Activated naive CD4-positive, alpha-beta T cell (primary cell): ENCODE results near the gene ARHGAP30.
"Not testable (repeated sequence)": the region's sequence is repeated elsewhere in the genome, so short reads cannot be mapped to it uniquely, and the experiment has no call there.

Source experiments
- DNase-seq, 4 experiments: peaks; one replicate each; lab custom pipeline; 2025; lab: John Stamatoyannopoulos, UW

The ARHGAP30 gene

DNA sequence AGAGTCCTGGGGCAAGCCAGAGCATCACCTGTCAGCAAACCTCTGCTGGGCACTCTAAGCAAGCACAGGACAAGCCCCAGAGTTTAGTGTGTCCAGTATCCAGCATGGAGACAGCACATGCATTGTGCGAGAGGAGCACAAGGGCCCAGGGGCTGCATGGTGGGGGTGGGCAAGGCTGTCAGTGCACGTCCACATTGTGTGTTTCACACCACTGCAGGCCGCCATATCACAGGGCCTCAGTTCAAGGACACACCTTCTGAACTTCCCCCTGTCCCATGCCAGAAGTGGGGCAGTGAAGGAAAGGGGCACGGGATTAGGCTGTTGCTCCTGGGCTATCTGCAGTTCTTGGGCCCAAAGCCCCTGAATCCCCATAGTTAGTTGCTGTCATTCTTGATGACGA is 30.1 kb downstream of the ARHGAP30 start:
- no peak for DNase-seq

DNA sequence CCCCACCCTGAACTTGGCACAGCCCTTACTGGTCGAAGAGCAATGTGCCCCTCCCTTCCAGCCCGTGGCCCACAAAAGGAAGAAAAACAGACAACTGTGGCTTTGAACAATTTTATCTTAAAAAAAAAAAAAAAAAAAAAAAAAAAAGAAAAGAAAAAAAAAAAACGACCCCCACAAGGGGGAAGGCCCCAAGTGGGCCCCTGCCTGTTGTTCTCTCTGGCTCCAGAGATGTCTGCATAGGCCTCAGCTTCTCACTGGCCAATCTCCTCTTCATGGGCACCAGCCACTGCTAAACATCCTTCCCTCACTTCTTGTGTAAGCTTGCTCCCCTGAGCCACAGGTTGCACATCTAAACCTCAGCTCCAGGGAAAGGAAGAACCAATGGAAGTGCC is 30.5 kb downstream of the ARHGAP30 start:
- DNase-seq, result no peak

DNA sequence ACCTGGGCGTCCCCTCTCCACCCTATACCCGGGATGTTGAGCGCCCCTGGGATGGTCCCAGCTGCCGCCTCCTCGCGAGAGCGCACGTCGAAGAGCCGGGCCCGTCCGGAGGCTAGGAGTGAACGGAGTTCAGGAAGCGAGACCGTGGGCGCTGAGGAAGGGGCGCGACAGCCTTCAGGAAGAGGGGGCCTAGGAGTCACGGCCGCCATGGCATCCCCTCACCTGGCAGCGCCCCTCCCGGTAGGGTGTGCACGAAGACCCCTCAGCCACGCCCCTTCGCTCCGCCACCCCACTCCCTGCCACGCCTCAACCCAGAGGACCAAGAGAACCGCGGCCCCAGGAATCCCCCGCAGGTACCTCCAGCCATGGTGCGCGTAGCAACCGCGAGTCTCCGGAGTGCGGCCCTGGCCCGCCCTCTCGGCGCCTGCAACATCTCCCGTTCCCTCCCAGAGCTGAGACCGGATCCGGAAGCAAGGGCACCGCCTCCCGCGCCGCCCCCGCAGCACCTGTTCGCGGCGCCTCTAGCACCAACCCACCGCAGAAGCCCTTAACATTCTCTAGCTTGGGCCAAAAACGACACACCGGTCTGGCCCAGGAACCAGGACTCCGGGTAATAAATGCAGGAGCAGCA is 31.1 kb downstream of the ARHGAP30 start, which contains the start of gene TSTD1:
Gene TSTD1, minus strand, starts transcription at position 442 of the 631 bp plus-strand sequence. Its CDS starts 75 bp downstream, at position 367.
- DNase-seq, result peak; percentile 54 to 84 (median 72)

DNA sequence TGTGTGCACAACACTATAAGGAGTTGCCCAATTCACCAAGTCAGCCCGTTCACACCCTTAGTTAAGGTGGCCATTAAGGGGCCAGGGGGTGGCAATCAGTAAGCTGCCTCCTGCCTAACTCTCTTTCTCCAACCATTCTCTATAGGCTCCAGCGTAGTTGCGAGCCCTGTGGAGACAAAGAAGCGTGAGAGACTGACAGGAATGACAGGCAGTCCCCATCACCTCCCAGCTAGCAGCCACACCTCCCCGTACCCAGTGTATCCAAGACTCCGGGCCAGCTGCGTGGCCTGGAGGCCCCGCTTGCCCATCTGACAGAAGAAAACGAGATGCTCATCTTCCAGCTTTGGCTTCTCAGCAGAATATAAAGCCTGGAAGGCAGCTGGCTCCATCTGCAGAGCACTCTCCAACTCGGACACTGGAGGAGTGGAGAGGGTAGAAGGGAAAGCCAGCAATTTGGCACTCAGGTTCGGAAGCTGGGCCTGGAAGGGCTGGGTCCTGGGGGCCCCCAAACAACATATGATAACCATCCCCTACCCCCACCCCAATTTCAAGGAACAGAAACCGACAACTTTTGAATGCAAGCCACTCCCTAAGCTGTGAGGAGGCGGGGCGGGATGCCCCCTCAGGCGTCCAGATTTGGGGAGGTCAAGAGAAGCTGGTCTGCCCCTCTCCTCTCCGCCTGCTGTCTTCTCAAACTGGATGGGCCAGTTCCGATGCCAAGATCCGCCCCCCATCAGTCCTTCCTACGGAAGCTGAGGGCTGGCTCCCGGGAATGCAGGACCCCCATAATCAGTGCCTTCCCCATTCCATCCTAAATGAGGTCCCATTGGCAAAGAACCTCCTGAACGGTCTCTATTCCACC is 31.8 kb downstream of the ARHGAP30 start:
- DNase-seq, result no peak

DNA sequence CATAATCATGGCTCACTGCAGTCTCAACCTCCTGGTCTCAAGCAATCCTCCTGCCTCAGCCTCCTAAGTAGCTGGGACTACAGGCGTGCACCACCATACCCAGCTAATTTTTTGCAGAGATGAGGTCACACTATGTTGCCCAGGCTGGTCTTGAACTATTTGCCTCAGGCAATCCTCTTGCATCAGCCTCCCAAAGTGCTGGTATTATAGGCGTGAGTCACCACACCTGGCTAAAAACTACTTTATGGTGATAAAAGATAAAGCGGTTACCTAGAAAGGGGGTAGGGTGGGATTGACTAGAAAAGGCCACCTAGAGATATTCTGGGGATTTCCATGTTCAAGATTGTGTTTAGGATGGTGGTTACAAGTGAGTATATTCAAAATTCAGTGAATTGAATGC is 35.9 kb downstream of the ARHGAP30 start:
- no peak for DNase-seq

DNA sequence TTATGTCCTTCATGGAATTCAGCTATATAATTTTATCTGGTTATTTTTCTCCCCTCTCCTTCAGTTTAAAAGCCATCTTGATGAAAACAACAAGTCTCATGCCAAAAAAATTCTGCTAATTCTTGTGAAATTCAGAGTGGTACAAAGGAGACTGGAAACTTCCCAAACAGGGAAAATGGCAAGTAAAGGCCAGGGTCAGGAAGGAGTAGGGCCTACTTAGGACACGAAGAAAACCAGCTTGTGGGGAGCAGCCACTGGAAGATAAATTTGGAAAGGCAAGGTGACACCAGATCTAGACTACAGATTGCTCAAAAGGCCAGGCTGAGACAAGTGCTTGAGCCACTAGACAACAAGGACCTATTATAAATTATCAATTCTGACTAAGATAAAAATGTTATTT is 37.3 kb downstream of the ARHGAP30 start:
- DNase-seq, result no peak

DNA sequence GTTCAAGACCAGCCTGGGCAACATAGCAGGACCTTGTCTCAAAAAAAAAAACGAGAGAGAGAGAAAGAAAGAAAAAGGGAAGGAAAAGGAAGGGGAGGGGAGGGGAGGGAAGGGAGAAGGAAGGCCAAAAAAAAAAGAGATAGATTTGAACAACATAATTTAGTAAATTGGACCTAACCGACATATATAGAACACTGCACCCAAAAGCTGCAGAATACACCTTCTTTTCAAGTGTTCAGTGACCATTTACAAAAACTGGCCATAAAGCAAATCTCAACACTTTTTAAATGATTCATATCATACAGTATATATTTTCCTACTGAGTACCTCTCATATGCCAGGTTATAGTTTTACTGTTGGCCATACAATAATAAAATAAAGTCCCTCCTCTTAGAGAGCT is 37.8 kb downstream of the ARHGAP30 start:
- no peak for DNase-seq

DNA sequence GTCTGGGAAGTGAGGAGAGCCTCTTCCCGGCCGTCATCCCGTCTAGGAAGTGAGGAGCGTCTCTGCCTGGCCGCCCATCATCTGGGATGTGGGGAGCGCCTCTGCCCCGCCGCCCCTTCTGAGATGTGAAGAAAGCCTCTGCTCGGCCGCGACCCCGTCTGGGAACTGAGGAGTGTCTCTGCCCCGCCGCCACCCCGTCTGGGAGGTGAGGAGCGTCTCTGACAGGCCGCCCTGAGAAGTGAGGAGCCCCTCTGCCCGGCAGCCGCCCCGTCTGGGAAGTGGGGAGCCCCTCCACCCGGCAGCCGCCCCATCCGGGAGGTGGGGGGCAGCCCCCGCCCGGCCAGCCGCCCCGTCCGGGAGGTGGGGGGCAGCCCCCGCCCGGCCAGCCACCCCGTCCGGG is 40.2 kb downstream of the ARHGAP30 start:
- DNase-seq, result not testable (repeated sequence)

DNA sequence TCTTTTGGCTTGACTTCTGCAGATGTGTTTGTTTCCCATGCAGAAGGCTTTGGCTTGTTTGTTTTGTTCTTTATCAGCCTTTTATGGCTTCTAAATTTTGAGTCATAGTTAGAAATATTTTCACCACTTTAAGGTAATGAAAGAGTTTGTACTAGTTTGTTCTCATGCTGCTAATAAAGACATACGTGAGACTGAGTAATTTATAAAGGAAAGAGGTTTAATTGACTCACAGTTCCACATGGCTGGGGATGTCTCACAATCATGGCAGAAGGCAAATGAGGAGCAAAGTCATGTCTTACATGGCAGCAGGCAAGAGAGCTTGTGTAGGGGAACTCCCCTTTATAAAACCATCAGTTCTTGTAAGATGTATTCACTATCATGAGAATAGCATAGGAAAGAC is 42.7 kb downstream of the ARHGAP30 start:
- DNase-seq, result not testable (repeated sequence)

DNA sequence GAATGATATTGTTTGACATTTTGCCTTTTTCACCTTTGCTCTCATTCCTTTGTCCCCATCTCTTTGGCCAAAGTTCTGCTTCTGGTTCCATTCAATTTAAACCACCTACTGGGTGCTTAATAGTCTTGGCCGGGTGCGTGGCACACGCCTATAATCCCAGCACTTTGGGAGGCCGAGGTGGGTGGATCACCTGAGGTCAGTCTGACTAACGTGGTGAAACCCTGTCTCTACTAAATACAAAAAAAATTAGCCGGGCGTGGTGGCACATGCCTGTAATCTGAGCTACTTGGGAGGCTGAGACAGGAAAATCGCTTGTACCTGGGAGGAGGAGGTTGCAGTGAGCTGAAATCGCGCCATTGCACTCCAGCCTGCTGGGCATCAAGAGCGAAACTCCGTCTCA is 47.3 kb downstream of the ARHGAP30 start:
- not testable (repeated sequence) for DNase-seq

DNA sequence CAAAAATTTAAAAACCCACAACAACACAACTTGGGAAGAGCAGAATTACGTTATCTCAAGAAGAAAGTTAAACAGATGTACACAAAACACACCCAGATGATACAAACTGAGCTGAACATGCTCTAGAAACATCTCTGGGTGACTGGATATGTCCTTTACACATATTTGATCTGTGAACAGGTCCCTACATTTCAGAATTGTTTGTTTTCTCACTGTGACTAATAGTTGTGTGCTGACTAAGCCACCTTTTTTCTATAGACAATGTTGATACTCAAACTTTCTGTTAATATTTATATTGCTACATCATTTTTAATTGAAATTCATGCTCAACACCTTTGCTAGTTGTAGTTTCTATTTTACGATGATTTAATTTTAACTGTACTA is 47.7 kb downstream of the ARHGAP30 start:
- no peak for DNase-seq

DNA sequence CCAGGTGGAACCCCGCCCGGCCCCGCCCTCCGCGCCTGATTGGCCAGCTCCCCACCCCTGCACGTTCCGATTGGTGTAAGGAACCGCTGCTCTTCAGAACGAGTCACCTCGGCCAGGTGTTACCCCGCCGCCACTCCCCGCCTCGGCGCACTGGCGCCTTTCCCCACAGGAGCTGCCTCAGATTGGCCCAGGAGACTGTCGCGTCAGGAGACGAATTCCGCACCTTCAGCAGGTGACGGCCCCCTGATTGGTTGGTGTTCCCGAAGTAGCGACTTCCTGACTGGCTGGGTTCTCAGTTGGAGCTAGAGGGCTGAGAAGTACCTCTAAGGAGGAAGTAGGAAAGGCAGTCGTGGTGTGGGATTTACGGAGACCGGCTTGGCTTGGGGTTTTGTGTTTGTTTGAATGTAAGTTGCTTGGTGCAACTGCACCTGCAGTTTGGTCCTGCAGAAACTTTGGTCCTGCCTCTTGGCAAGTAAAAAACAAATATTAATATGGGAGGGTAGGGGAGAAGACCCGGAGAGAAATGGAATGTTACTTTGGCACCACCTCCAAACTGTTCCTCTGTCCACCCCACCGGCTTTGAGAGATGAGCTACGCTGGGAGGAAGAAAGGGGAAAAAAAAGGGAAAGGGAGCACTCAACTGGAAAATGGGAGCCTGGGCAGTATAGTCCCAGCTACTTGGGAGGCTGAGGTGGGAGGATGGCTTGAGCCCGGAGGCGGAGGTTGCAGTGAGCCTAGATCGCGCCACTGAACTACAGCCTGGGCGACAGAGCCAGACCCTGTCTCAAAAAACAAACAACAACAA is 48.3 kb downstream of the ARHGAP30 start:
- DNase-seq, result peak; percentile 44 to 85 (median 71)

DNA sequence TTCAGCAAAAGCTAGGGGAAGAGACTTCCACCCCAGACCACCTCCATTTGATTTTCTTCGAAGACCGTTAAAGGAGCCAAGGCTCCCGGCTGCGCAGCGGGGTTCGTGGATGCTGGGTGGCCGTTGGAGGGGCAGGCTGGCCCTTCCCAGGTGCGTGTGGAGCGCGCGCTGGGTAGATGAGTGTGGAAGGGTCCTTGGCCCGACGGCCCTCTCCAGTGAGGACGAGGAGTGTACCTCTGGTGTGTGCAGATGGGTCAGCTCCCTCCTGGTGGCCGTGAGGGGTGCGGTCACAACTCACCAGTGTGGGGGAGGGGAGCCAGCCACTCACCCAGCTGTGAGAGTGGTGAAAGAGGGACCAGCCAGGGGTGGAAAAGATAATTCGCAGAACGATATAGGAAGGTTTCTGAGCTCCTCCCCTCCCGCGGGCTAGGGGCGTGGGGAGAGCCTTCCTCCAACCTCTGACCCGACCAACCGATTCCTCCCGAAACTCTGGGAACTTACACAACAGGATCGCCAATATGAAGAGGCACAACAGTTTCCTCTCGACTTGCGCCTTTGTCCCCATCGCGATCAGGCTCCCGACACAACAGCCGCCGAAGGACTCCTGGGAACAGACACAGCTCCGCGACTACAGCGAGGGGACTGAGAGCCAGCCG is 49.1 kb downstream of the ARHGAP30 start, which contains the start of gene F11R:
Gene F11R, minus strand, starts transcription at position 644 of the 656 bp plus-strand sequence. Its CDS starts 79 bp downstream, at position 565.
- DNase-seq, result peak in 1 of 4 experiments; percentile 43

DNA sequence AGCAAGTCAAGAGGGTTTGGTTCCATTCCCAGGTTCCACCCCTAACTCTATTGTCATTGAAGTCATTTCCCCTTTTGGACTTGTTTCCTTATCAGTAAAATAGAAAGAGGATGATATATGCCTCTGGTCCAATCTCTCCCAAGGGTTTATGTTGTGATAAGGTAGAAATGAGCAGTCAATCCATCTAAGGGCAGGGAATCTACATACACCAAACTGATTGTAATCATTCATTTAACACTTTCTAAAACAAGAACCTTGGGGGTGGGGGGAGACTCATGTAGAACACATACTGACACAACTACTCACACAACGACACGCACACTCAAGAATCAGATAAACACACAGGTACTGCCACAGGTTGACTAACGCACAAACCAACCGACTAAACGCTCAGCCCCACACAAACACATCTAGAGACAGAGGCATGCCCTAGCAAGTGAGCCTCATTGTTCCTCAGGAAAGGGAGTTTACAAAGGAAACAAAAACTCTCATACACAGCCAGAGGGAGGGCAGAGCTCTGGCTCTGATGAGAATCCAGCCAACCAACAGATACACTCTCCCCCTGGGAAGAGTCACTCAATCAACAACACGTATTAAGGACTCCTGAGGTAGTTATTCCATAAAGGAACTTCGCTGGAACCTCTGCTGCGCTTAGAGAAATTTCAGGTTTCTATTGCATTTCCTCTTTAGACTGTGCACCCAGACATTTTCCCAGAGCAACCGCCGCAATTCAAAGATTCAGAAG is 49.8 kb downstream of the ARHGAP30 start:
- no peak for DNase-seq

DNA sequence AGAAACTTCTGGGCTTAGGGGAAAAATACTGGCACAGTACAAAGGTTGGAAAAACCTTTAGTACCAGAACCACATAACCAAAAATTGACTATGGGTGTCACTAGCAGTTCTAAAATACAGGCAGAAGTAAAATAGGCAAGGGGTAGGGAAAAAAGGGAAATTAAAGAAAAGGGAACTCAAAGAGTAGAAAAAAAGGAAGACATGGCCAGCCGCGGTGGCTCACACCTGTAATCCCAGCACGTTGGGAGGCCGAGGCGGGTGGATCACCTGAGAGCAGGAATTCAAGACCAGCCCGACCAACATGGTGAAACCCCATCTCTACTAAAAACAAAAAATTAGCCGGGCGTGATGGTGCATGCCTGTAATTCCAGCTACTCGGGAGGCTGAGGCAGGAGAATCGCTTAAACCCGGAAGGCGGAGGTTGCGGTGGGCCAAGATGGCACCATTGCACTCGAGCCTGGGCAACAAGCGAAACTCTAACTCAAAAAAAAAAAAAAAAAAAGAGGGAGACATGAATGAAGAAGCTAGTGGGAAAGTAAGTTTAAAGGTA is 50.5 kb downstream of the ARHGAP30 start:
- DNase-seq, result not testable (repeated sequence)

DNA sequence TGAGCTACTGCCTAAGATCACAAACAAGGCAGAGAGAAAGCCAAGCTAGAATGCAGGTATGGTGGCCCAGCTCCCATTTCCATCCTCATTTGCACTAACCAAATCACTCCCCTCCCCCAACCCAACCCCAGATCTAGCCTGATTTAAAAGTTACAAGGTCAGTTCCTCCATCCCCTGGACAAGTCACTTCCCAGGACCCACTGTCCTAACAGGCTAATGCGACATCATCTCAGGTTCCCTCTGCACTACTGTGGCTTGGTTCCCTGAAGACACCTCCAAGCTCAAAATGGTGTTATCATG is 51.1 kb downstream of the ARHGAP30 start:
- no peak for DNase-seq

DNA sequence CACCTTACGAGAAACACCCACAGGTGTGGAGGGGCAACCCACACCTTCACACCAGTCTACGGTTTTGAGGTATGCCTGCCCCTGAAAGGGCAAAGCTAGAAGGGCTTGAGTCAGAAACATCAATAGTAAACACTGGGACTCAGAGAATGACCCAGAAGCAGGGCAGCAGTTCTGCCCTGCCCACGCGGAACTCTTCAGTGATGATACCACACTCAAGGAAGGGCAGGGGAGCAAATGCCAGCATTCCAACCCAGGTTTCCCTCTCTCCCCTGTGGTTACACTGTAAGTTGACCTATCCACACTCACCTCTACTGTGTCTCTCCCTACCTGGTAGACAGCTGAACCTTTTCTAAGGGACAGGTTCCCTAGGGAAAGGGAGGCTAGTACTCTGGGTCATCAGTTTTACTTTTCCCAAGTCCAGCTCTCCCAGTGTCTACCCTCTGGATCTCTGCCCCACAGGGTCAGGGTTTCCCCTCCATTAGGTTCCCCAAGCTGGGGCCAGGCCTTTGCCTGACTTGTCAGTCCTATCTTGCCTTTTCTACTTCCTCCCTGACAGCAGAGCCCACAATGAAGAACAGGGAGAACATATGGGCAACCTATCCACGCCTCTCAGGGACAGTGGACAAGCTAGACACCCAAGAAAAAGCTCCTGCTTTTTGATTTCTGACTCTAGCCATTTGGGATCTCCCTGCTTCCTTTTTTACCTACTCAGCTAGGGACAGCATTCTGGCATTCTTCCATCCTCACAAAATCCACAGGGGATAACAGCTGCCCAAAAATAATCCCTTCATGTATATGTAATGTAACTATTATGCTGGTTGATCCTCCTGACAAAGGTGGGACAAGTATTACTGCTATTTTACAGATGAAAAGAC is 51.7 kb downstream of the ARHGAP30 start:
- no peak for DNase-seq

DNA sequence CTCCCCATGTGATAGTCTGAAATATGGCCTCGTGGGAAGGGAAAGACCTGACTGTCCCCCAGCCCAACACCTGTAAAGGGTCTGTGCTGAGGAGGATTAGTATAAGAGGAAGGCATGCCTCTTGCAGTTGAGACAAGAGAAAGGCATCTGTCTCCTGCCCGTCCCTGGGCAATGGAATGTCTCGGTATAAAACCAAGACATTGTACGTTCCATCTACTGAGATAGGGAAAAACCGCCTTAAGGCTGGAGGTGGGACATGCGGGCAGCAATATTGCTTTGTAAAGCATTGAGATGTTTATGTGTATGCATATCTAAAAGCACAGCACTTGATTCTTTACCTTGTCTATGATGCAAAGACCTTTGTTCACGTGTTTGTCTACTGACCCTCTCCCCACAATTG is 52.5 kb downstream of the ARHGAP30 start:
- not testable (repeated sequence) for DNase-seq

DNA sequence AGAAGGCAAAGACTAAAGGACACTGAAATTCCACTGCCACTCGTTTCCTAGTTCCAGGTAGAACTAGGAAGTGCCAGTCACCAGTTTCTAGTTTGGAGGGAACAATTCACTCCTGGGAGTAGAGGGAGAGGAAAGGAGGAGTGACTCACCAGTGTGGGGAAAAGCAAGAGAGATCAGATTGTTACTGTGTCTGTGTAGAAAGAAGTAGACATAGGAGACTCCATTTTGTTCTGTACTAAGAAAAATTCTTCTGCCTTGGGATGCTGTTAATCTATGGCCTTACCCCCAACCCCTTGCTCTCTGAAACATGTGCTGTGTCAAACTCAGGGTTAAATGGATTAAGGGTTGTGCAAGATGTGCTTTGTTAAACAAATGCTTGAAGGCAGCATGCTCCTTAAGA is 53.0 kb downstream of the ARHGAP30 start:
- DNase-seq, result not testable (repeated sequence)
